Ishikawa (cell line): ENCODE data around the gene SAXO1.

Source experiments
- CEBPB ChIP-seq: IDR thresholded peaks from 2 replicates; pipeline ENCODE4 v1.6.1; 2012
- CREB1 ChIP-seq: IDR thresholded peaks from 2 replicates; pipeline ENCODE4 v1.6.1; 2012; ENCODE audit warnings: low read depth
- EGR1 ChIP-seq: IDR thresholded peaks from 2 replicates; pipeline ENCODE4 v1.6.1; 2012
- EP300 ChIP-seq: IDR thresholded peaks from 2 replicates; pipeline ENCODE4 v1.6.1; 2012; ENCODE audit warnings: borderline replicate concordance
- FOXM1 ChIP-seq: IDR thresholded peaks from 2 replicates; pipeline ENCODE4 v1.6.1; 2012; ENCODE audit warnings: low read depth, borderline replicate concordance
- MAX ChIP-seq: IDR thresholded peaks from 2 replicates; pipeline ENCODE4 v1.6.1; 2012
- NFIC ChIP-seq: IDR thresholded peaks from 2 replicates; pipeline ENCODE4 v1.6.1; 2012
- RAD21 ChIP-seq: IDR thresholded peaks from 2 replicates; pipeline ENCODE4 v1.6.1; 2012; ENCODE audit warnings: low read depth
- REST ChIP-seq: IDR thresholded peaks from 2 replicates; pipeline ENCODE4 v1.6.1; 2012; ENCODE audit warnings: low read depth, mild to moderate bottlenecking
- TAF1 ChIP-seq: IDR thresholded peaks from 2 replicates; pipeline ENCODE4 v1.6.1; 2012; ENCODE audit warnings: low read depth, mild to moderate bottlenecking
- TCF12 ChIP-seq: IDR thresholded peaks from 2 replicates; pipeline ENCODE4 v1.6.1; 2012; ENCODE audit warnings: low read depth
- TEAD4 ChIP-seq: IDR thresholded peaks from 2 replicates; pipeline ENCODE4 v1.6.1; 2012
- USF1 ChIP-seq: IDR thresholded peaks from 2 replicates; pipeline ENCODE4 v1.6.1; 2012
- YY1 ChIP-seq: IDR thresholded peaks from 2 replicates; pipeline ENCODE4 v1.6.1; 2012; ENCODE audit warnings: low read depth
- ZBTB7A ChIP-seq: IDR thresholded peaks from 2 replicates; pipeline ENCODE4 v1.6.1; 2012; ENCODE audit warnings: low read depth

SAXO1 gene

DNA sequence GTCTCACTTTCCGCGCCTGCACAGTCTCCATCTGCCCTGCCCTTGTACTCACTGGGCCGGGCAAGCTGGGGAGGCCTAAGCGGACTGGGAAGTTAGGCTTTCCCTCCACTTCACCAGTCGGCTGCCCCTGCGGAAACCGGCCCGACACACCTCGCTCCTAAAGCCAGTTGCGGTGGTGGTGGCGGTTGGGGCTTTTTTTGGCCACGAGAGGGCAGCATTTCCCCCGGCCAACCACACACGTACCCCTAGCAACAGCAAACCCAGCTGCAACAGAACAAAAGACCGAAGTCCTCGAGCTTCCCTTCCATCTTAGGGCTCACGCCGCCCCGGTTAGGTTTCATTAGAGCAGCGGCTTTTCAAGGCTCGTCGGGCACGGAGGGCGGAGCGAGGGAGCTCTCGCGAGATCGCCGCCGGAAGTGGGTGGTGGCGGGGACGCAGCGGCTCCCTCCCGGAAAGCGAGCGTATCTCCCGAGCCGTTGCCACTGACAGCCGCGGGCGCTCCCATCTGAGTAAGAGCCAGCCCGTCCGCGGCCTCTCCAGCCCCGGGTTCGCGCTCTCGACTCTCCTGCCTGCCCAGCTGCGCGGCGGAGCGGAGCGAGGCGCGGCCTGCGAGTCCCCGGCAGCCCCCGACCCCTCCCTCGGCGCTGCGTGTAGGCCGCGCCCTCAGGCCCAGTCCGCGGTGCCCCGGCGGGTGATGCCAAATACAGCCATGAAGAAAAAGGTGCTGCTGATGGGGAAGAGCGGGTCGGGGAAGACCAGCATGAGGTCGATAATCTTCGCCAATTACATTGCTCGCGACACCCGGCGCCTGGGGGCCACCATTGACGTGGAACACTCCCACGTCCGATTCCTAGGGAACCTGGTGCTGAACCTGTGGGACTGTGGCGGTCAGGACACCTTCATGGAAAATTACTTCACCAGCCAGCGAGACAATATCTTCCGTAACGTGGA, 16.2 kb upstream of the SAXO1 start, which contains the start of gene RRAGA:
Gene RRAGA (plus strand): TSS at position 462 of the 951 bp plus-strand sequence. CDS start 233 bp downstream, at position 695.
- TF ChIP-seq MAX (peak; percentile 91), REST (no peak), TEAD4 (no peak), CREB1 (no peak), EGR1 (no peak), YY1 (peak; percentile 88), NFIC (no peak), TCF12 (peak; percentile 61; the same call in 1 of the 2 replicates), TAF1 (peak; percentile 88), EP300 (0 out of 2 replicates have a peak, but pooled peaks have one; percentile 10), RAD21 (peak; percentile 55)

- TF ChIP-seq CEBPB: no peak
- no peak for TF ChIP-seq TCF12
- no peak for TF ChIP-seq RAD21
- no peak for TF ChIP-seq USF1
- no peak for TF ChIP-seq REST
- TF ChIP-seq TEAD4: no peak
- TF ChIP-seq ZBTB7A: no peak
- no peak for TF ChIP-seq MAX
- TF ChIP-seq CREB1: no peak
- no peak for TF ChIP-seq EGR1
Measured at GRCh38 chr9:19036611-19037010, 3.6 kb upstream of the SAXO1 start.

- no peak for TF ChIP-seq MAX
- TF ChIP-seq CEBPB: no peak
- no peak for TF ChIP-seq NFIC
- no peak for TF ChIP-seq TCF12
- no peak for TF ChIP-seq TEAD4
- no peak for TF ChIP-seq ZBTB7A
- TF ChIP-seq CREB1: no peak
- TF ChIP-seq EGR1: no peak
- TF ChIP-seq TAF1: no peak
- no peak for TF ChIP-seq YY1
- TF ChIP-seq USF1: no peak
- no peak for TF ChIP-seq RAD21
Measured at GRCh38 chr9:19032406-19032805, 603 bp downstream of the SAXO1 start.

GRCh38 chr9:19030899-19031298, 2.1 kb downstream of the SAXO1 start:
- TF ChIP-seq FOXM1 (no peak), EP300 (no peak), MAX (no peak), RAD21 (no peak), ZBTB7A (no peak), NFIC (no peak), TAF1 (no peak), YY1 (no peak), REST (no peak), USF1 (no peak), EGR1 (no peak), TCF12 (no peak), TEAD4 (no peak), CREB1 (no peak), CEBPB (no peak)
